SIG-M5 (cell line): ENCODE results near the gene SEMA3B.
"Not testable (repeated sequence)": the region's sequence is repeated elsewhere in the genome, so short reads cannot be mapped to it uniquely, and the experiment has no call there.

ENCODE experiments used
- DNase-seq: peaks from one replicate; lab custom pipeline; 2025; lab: John Stamatoyannopoulos, UW

Gene SEMA3B

DNA sequence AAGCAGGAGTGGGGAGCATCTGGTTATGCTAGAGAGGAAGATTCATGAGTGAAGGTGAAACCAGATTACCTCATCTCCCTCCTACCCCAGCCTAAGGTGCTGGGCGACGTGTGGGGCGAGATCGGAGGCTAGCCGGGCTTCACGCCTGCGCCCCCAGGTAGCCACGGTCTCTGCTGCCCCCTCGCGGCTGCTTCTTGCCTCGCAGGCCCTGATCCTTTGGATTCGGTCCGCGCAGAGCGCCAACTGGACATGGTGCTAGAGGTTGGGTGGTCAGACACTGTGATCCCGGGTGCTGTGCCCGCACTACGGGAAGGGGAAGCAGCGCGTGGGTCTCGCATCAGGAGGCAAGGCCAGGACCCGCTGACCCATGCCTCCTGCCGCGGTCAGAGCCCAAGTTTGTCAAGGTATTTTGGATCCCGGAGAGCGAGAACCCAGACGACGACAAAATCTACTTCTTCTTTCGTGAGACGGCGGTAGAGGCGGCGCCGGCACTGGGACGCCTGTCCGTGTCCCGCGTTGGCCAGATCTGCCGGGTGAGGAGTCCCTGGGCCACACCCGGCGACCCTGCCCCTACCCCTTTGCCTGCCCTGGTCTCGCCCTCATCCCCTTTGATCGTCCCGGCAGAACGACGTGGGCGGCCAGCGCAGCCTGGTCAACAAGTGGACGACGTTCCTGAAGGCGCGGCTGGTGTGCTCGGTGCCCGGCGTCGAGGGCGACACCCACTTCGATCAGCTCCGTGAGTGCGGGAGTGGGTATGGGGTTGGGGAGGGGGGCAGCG is 4.2 kb downstream of the SEMA3B start:
- no peak for DNase-seq

DNA sequence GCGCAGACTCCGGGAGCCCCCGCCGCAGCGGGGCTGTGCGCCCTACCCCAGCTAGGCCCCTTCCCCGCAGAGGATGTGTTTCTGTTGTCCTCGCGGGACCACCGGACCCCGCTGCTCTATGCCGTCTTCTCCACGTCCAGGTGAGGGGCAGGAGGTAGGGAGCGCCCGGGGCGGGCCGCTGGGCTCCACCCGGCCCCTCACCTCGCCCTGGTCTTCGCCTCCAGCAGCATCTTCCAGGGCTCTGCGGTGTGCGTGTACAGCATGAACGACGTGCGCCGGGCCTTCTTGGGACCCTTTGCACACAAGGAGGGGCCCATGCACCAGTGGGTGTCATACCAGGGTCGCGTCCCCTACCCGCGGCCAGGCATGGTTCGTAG is 4.7 kb downstream of the SEMA3B start:
- DNase-seq = no peak

DNA sequence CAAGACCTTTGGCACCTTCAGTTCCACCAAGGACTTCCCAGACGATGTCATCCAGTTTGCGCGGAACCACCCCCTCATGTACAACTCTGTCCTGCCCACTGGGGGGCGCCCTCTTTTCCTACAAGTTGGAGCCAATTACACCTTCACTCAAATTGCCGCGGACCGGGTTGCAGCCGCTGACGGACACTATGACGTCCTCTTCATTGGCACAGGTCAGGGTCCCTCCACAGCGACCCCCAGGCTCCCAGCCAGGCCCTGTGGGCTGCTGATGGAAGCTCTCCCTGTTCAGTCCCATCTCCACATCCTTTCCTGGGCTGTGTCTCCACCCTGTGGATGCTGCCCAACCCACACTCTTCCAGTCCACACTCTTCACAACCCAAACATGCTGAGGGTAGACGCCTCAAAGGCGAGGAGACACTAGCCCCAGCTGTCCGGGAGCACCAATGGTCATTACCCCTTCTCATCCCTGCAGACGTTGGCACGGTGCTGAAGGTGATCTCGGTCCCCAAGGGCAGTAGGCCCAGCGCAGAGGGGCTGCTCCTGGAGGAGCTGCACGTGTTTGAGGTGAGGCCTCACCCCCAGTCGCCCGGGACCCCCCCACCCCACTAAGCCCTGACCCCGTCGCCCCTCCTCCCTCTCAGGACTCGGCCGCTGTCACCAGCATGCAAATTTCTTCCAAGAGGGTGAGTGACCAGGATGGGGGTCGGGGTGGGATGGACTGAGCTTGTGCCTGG is 5.6 kb downstream of the SEMA3B start:
- no peak for DNase-seq

DNA sequence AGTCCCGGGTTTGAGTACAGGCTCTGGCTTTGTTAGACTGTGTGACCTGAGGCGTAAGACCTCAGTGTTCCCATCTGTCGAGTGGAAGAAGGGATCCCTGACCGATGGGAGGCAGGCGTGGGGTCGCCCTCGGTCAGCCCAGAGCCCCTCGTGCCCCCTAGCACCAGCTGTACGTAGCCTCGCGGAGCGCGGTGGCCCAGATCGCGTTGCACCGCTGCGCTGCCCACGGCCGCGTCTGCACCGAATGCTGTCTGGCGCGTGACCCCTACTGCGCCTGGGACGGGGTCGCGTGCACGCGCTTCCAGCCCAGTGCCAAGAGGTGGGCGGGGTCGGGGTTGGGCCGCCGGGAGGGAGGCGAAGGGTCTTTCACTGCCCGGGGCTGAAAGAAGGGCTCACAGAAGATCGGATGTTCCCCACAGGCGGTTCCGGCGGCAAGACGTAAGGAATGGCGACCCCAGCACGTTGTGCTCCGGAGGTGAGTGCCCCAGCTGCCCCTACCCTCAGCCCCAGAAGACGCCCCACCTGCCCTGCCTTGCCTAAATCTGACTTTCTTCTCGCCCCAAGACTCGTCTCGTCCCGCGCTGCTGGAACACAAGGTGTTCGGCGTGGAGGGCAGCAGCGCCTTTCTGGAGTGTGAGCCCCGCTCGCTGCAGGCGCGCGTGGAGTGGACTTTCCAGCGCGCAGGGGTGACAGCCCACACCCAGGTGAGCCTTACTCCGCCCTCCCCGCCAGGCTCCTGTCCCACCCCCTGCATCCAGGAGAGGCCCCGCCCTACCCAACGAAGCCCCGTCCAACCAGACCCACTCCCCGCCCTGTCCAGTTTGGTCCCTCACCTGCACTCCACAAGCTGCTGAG is 6.4 kb downstream of the SEMA3B start:
- DNase-seq = no peak

DNA sequence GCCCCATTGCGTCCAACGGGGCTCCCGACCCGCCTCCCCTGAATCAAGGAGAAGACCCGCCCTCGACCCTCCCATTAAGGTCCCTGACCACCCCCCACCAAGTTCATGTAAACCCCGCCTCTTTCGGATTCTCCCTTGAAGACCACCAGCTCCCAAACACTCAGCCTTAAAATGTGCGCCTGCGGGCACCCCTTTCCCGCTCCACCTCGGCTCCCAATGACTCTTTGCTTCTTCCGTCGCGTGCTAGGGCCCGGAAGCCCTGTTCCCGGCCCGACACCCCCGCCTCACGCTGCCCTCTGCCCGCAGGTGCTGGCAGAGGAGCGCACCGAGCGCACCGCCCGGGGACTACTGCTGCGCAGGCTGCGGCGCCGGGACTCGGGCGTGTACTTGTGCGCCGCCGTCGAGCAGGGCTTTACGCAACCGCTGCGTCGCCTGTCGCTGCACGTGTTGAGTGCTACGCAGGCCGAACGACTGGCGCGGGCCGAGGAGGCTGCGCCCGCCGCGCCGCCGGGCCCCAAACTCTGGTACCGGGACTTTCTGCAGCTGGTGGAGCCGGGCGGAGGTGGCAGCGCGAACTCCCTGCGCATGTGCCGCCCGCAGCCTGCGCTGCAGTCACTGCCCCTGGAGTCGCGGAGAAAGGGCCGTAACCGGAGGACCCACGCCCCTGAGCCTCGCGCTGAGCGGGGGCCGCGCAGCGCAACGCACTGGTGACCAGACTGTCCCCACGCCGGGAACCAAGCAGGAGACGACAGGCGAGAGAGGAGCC is 7.2 kb downstream of the SEMA3B start:
- DNase-seq = no peak

DNA sequence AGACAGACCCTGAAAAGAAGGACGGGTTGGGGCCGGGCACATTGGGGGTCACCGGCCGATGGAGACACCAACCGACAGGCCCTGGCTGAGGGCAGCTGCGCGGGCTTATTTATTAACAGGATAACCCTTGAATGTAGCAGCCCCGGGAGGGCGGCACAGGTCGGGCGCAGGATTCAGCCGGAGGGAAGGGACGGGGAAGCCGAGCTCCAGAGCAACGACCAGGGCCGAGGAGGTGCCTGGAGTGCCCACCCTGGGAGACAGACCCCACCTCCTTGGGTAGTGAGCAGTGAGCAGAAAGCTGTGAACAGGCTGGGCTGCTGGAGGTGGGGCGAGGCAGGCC is 7.8 kb downstream of the SEMA3B start:
- DNase-seq = no peak

DNA sequence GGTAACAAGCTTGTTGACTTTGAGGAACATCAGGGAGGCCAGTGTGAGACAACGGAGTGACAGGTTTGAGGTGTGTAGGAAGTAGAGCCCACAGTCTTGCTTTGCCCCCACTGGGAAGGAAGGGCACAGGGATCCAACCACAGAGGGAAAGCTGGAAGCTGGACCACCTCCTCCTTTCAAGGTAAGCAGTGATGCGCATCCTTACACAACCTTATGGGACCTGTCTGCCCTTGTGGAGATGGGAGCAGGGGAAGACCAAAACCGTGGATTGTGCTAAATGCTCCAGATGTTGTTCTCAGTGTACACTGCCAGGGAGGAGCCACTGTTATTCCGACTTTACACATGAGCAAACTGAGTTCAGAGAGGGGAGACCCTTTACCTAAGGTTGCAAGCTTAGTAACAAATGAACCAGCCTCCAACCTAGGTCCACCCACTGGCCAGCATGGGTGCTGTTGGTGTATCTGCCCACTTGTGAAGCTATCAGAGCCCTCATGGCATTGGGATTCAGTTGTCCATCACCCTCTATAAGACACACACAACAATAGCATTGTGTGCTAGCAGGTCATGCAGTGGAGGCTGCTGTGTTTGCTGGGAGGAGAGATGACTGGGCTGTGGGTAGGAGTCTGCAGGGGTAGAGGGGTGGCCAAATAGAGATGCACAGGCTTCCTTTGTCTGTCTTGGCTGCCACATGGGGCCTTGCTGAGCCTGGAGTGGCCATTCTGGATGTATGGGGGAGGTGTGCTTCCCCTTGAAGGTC is 9.4 kb downstream of the SEMA3B start:
- no peak for DNase-seq

DNA sequence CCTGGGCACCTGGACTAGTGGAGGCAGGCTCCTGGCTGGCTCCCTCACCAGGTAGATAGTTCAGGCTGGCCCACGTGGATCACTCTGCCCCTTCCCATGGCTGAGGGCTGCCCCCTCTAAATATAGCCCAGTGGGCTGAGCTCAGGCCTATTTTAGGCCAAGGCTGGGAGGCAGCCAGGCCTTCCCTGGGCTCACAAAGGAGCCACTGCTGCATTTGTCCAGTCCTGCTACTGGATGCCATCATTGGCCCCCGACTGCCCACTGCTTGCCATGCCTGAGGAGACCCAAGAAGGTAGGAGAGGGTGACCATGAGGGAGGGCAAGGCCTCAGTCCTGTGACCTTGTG is 9.9 kb downstream of the SEMA3B start, which contains the start of gene LSMEM2:
Gene LSMEM2, plus strand, starts transcription at position 208 of the 345 bp plus-strand sequence. Its CDS starts 27 bp downstream, at position 235.
- no peak for DNase-seq

DNA sequence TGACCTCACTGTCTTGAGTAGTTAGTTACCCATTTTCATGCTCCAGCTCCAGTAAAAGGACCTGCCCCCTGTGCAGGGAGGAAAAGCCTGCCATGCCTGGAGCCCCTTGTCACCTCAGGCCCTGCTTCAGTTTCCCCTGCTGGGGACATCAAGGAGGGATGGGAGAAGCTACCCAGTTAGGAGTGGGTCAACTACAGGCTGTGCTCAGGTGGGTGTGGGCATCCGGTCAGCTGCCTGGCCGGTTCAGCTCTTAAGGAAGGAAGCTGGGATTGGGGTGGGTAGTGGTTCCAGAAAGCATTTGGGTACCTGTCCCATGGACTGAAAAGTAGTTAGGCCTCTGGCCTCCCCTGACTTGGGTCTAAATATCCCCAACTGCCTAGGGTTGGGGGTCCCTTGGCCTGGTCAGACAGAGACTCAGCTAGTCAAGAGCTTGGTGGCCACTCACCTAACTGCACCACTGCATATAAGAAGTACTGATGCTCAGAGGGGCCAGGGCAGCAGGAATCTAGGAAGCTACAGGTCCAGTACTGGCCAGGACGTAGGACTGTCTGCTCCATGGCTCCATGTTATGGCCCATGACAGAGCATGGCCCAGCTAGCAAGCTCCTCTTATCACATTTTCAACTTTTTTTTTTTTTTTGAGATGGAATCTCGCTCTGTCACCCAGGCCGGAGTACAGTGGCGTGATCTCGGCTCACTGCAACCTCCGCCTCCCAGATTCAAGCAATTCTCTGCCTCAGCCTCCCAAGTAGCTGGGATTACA is 10.5 kb downstream of the SEMA3B start:
- no peak for DNase-seq

DNA sequence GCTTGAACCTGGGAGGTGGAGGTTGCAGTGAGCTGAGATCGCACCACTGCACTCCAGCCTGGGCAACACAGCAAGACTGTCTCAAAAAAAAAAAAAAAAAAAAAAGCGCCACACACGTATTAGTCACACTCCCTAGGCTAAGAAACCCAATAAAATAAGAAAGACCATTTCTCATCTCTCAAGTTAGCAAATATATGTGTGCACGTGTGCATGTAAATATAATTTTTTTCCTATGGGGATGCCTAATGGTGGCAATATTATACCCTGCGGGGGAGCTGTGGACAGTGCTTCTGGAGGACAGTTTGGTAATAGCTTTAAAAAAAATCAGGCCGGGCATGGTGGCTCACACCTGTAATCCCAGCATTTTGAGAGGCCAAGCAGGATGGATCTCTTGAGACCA is 15.2 kb downstream of the SEMA3B start:
- DNase-seq = not testable (repeated sequence)

DNA sequence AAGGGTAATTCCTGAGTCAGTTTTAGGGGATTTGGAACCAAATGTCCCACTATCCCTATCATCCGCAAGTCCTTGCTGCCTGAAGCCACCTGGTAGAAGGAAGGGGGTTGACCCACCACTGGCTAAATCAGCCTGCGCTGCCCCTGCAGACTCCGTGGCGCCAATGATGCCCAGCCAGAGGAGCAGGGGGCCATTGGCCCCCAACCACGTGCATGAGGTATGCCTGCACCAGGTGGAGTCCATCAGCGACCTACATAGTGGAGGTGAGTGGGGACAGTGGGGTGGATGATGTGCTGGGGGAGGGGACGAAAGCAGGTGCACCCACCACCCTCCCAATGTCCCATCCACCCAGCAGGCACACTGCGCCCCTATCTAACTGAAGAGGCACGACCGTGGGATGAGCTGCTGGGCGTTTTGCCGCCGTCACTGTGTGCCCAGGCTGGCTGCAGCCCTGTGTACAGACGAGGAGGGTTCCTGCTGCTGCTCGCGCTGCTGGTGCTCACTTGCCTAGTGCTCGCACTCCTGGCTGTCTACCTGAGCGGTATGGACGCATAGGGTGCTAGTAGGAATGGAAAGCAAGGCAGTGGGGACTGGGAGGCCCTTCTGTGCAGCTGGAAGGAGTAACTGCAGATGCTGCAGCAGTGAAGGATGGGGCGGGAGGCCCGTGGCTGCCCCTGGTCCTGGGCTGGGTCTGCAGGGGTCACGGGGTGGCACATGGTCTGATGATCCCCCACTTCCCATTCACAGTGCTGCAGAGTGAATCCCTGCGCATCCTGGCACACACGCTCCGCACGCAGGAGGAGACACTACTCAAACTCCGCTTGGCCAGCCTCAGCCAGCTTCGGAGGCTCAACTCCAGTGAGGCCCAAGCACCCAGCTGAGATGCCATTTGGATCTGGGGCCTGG is 17.6 kb downstream of the SEMA3B start:
- no peak for DNase-seq

DNA sequence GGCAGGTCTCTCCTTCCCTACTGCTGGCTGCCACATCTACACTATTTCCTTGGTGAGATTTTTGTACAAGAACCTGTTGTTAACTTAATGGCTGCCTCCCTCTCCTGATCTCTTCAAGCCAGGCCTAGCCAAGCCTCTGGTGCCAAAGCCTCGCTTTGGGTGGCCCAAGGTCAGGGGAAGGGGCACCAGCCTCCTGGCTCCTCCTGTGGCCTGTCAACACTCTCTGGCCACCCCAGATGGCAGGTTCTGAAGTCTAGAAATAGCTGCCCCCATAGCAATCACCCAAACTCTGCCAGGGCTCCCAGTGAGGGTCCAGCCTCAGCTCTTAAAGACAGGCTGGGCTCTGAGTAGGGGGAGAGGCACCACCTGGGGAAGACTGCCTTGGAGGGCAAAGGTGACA is 18.3 kb downstream of the SEMA3B start:
- no peak for DNase-seq

DNA sequence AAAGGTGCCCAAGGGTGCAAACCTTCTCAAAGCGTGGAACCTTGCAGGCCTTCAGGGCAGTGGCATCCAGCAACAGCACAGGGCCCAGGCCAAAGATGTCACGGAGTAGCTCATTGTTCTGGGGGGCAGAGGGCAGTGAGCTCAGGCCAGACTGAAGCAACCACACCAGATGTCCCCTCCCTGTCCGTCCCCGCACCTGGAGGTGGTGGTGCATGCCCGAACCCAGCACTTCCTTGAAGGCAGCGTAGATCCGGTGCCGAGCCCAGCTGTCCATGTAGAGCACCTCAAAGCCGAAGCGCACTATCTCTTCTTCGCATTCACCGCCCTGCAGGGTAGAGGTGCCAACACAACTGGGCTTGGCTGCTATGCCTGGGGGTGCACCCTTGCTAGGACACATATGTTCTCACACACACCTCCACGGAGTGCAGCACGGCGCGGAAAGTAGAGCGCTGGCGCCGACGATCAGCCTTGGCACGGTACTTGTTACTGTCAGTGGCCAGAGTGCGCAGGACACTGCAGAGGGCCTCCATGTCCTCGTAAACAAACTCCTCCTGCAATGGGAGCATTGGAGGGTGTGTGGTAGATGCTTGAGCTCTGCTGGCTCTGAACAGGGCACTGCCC is 19.6 kb downstream of the SEMA3B start:
- DNase-seq = no peak

DNA sequence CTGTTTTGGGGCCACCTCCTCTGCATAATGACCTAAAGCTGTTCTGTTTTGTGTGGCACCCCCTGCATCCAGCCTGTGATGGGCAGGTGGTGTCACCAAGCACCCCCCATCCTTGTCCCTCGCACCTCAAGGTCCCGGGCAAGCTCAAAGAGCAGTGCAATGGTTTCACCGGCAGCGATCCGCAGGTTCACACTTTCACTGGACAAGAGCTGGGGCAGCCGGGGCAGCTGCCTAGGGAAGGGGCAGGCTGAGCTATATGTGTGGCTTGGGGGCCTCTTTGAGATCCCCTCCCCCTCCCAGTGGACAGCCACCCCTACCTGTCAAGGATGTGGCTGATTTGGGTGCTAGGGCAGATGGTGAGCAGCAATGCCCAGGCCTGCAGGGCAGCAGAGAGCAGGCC is 20.2 kb downstream of the SEMA3B start:
- no peak for DNase-seq

DNA sequence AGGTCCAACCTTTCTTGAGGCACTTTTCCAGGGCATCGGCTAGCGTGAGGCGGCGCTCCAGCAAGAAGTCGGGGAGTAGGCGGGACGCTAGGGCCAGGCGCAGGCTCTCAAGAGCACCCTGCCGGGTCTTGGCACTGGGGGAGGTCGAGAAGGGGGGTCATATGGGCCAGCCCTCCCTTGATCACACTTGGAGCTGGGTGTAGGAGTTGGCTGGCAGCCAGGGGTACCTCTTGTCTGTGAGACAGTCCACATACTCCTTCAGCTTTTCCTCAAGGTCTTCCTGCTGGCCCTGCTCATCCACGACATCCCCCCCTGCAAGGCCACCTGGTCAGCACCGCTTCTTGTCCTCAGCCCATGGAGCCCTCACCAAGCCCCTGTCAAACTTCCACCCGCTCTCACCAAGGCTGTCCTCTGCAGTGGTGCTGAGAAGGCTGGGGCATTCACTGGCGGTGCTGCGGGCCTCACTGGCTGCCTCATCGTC is 21.3 kb downstream of the SEMA3B start:
- DNase-seq = no peak

DNA sequence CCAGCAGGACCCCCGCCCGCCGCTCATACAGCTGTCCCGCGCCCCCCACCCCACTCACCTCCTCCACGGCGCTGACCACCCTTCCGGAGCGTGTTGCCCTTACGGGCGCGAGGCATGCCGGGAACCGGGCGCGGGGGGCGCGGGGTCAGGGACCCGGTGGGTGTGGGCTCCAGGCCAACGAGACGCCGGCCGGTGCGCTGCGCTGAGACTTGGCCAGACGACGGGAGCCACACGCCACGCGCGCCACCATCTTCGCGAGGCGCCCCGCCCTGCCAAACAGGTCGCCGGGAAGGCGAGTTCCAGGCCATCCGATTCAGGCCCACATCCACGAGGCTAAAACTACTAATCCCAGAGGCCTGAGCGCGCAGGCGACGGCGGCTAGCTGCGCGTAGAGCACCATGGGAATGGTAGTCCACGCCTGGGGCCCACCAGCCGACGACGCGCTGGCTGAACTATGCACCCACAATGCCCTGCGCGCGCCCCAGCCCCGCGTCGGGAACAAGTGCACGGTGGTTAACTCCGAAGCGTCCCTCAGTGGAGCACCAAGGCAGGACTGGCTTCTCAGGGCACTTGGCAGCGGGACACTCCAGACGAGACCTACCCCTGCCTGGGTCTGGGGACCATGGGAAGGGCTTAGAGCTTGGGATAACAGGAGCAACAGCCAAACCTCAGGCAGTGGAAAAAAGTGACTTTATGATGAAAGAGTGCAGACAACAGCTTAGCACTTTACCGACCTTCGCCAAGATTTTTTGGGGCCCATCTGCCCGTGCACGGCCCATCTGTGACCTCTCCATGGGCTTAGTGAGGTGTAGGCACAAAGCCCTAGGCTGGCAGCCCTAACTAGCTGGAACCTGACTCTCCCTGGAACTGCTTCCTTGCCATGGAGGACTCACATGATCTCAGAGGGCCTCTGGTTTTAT is 23.5 kb downstream of the SEMA3B start, which contains the start of gene IFRD2:
Gene IFRD2, minus strand, starts transcription at position 271 of the 920 bp plus-strand sequence. Its CDS starts 155 bp downstream, at position 116.
- peak; percentile 92 for DNase-seq

DNA sequence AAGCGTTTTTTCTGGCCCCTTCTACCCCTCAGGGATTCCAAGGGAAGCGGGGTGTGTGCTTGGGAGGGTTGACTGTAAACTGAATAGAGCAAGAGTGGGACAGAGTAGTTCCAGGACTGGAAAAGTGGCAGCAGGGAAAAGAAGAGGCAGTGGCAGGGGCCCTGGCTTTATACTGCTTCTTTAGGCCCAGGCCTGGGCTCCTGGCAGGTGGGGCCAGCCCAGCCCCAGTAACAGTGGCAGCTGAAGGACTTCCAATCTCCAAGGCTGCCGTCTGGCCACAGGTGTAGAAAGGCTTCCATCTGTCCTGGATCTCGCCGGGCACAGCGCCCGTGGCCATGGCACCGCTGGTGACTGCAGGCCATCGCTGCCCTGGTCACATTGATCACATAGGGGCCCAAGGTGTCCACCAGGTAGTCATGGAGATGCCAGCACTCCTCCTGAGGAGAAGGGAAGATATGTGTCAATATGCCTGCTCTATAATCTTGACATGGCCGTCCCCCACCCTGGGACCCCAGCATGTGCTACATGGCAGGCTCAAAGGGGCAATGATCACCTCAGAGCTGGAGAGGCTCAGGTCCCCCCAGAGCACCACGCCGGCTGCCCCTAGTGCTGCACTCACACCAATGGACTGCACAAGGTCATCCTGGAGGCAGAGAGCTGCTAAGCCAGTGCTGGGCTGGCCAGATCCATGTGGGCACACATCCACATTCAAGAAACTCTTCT is 24.3 kb downstream of the SEMA3B start:
- DNase-seq = no peak
